Hippocampal formation (tissue), 2 donors: Measurements from ENCODE around the gene SLC43A2.

ENCODE experiments used
- DNase-seq, 2 donors: peaks; one replicate each; lab custom pipeline; 2025; lab: John Stamatoyannopoulos, UW

Gene SLC43A2

DNA sequence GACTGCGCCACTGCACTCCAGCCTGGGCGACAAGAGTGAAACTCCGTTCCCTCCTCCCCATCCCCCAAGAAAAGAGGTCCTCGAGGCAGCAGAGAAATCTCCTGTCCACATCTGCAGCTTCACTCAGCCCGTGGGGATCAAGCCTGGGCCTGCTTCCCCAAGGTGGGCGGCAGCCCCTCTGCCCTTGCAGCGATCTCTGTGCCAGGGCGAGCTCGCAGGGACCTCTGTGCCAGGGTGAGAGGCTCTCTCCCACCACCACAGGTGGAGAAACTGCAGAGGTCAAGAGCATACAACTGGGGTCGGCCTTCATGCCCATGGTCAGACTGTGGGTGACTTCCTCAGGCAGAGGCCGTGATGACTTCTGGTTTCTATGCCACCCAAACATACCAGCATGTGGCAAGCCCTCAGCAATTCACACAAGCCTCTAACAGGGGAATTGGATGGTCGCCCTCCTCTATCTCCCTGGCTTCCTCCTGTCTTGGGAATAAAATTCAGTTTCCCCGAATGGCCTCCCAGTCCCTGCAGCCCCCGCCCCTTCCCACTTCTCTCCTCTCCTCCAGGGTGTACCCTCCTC lies 5.5 kb downstream of the SLC43A2 start:
- no peak for DNase-seq

DNA sequence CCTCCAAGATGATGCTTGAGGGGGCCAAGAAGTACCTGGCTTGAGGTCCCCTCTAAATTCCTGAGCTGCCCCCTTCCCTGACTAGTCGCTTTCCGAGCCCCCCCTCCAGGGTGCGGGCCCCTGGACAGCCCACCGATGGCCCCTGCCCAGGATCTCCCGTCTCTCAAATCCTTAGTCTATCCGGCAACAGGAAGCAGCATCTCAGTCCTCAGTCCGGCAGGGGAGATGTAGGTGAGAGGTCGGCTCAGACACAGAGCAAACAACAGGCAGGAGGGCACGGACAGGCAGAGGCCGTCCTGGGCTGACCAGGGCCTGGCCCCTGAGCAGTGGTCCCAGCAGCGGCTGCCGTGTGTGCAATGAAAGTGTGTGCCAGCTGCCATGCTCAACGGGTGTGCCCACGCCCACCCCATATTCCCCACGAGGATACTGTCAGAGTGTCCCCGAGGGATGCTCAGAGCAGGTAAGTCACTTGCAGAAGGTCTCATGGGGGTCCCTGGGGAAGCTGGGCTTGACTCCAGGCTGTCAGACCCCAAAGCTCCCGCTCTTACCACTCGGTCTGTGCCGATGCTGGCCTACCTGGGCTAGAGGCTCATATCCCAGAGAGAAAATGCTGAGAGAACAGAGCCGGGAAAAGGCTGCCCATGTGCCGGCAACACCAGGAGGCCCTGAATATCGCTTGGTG lies 7.2 kb downstream of the SLC43A2 start:
- DNase-seq, result no peak

- DNase-seq, result no peak
These were observed 8.1 kb downstream of the SLC43A2 start for GRCh38 chr17:1620486-1620885.

GRCh38 chr17:1617620-1618174 lies 10.9 kb downstream of the SLC43A2 start:
- no peak for DNase-seq

DNA sequence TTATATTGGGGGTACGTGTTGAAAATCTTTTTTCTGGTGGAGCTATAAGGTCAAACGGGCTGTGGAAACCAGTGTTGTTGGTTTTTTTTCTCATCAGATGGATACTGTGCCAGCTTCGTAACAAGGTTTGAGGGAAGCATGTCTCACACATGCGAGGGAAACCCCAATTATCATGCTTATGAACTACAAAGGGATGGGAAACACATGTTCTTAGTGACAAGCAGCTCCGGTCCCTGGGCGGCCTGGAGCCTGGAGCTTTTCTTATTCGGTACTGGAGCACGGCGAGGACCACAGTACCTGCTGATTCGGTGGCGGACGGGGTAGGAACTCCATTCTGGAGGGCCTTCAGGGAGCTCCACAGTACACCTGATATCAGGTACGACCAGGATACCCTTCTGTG lies 12.5 kb downstream of the SLC43A2 start:
- DNase-seq, result no peak

GRCh38 chr17:1612400-1612799 lies 16.2 kb downstream of the SLC43A2 start:
- DNase-seq, result no peak

- DNase-seq, result no peak
These were observed 16.9 kb downstream of the SLC43A2 start for GRCh38 chr17:1611715-1612114.

- no peak for DNase-seq
These were observed 20.0 kb downstream of the SLC43A2 start for GRCh38 chr17:1608676-1609075.

DNA sequence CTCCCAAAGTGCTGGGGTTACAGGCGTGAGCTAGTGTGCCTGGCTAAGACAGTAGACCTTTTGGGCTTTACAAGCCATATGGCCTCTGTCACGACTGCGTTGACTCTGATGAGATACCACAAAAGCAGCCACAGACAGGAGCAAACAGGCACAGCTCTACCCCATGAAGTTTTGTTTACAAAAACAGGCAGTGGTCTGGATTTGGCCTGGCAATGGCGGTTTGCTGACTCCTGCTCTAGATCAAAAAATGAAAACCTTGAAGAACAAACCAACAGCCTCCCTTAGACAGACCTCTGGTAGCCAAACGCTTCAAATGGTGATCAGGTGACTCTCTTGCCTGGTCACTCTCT lies 20.7 kb downstream of the SLC43A2 start:
- DNase-seq, result no peak

DNA sequence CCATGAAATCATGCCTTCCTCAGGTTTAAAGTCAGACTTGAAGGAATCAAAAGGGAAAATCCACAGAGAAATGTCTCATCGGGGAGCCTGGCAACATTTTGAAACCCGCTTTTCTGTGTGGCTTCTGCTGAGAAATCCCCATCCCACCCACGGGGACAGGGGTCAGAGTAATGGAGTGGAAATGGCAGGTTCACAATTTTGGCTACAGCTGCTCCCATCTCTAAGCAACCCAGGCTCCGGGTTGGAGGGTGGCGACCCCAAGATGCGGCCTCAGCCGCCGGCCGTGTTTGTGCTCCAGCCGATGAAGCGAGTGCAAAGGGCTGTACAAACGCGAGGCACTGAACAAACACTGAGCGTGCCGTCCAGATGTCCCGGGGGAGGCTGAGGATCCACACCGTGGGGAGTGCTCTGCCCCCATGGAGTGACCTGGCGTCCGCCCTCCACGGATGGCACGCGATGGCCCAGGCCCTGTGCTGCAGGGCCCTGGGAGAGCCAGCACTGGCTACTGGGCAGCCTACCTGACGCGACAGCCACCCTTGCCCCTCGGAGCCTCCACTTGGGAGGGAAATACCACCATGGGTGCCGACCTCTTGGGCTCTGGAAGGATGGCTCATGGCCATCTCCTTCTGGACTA lies 22.2 kb downstream of the SLC43A2 start:
- DNase-seq, result no peak

GRCh38 chr17:1605681-1606351 lies 22.8 kb downstream of the SLC43A2 start:
- DNase-seq, result no peak

GRCh38 chr17:1604831-1605528 lies 23.7 kb downstream of the SLC43A2 start:
- DNase-seq, result no peak

DNA sequence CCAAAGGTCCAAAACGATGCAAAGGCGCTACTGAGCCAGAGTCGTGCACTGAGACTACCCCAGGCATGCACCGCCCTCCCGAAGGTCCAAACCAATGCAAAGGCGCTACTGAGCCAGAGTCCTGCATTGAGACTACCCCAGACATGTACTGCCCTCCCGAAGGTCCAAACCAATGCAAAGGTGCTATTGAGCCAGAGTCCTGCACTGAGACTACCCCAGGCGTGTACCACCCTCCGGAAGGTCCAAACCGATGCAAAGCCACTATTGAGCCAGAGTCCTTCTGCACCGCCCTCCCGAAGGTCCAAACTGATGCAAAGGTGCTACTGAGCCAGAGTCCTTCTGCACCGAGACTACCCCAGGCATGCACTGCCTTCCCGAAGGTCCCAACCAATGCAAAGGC lies 27.1 kb downstream of the SLC43A2 start:
- no peak for DNase-seq

GRCh38 chr17:1598399-1599095 lies 30.1 kb downstream of the SLC43A2 start:
- no peak for DNase-seq

GRCh38 chr17:1597861-1598342 lies 30.7 kb downstream of the SLC43A2 start:
- no peak for DNase-seq

DNA sequence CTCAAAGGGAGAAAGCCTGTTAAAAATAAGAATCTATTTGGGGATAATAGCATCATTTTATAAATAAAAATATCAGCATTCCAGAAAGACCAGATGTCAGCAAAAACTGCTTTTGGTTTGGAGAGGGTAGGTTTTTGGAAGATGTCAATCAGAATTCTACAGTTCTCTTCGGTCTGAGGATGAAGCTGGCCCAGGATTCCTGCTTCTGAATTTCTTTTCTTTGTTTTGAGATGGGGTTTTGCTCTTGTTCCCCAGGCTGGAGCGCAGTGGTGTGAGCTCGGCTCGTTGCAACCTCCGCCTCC lies 35.1 kb downstream of the SLC43A2 start:
- DNase-seq, result no peak

DNA sequence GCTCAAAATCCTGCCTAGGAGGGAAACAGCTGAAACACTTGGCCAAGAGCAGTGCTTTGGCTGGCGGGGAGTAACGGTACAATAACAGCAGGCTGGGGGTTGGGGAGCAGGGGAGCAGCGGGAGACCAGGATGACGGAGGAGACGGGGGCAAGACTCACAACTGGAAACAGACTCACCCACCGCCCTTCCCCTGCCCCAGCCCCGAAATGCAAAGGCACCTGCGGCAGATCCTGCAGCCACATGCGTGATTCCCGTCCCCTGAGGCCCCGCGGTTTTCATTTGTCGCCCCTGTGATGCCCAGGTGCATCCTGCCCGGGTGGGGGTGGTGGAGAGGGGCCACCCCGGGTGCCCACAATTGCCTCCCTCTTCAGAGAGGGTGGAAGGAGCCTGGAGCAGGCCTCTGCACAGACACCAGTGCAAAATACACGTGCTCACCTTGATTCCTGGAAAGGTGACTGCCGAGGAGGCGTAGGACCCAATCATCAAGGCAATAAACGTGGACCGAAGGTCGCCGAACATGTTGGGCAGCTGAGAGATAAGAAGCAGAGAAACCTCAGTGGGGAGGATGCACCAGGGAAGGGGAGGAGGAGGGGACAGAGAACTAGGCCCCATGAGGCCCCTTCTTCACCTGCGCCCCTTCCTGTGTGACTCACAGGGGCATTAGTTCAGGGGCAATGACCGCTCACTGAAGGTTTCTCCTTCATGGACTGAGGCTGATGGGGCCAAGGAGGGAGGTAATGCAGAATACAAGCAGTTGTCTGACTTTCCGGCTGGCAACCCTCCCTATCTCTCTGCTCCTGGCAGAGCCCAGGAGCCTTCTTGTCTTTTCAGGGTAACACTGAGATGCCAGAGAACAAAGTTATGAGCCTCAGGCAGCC lies 35.6 kb downstream of the SLC43A2 start:
- no peak for DNase-seq

DNA sequence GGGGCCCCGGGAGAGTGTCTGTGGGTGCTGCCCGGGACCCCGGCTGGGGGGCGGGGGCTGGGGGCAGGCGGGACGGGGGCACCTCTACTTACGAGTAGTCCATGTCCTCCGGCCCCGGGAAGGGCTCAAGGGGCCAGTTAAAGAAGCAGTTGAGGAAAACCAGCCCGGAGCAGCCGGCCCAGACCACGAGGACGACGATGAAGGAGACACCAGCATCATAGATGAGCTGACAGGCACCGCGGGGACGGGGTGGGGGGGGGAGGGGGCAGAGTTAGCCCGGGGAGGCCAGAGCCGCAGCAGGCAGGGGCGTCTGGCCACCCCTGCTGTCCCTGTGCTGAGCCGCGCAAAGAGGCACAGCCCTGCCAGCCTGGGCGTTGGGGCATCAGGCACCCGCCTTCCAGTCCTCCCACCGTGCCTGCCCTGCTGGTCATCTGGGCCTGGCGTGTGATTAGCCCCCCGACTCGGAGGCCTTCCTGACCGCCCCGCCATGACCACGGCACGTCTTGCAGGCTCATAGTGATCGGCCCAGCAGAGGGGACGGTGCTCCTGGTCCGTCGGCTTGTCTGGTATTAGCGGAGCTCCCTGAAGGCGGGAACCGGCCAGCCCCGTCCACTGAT lies 37.1 kb downstream of the SLC43A2 start:
- DNase-seq, result no peak

GRCh38 chr17:1590747-1591473 lies 37.7 kb downstream of the SLC43A2 start:
- no peak for DNase-seq
